A375 (cell line): ENCODE measurements around the gene OR4A16. TPM values are rescaled to one million over a fixed set of nuclear protein-coding genes. Genes with fewer than 3 reads are reported as not detected.

Source experiments
- total RNA-seq: library from RNA; depleted of rRNA; stranded (reverse); fragments of >200 nt; shearing (Covaris generic); gene quantifications from 2 replicates; pipeline ENCODE4 v1.2.3, GENCODE V29; 2014; rRNA removed

Gene OR4A16
- not detected in 2 replicates for total RNA-seq

GRCh38 chr11:55342901-55343300, at the start of gene OR4A16:
Gene OR4A16, plus strand, starts transcription at chr11:55343201. Its CDS starts 0 bp downstream, at chr11:55343201.

GRCh38 chr11:55367674-55368073, 24.7 kb downstream of the OR4A16 start, which contains the start of gene OR4A15:
Gene OR4A15, plus strand, starts transcription at chr11:55367974. Its CDS starts 0 bp downstream, at chr11:55367974.

Other genes starting within 250 kb of the OR4A16 start
- not detected in 2 replicates for gene TRIM48, start 81.0 kb upstream of the OR4A16 start, total RNA-seq
- gene OR4A15, start 24.8 kb downstream of the OR4A16 start, total RNA-seq, result not detected in 2 replicates
- gene OR4C15, start 211.3 kb downstream of the OR4A16 start, total RNA-seq, result not detected in 2 replicates
- not detected in 2 replicates for gene OR4C16, start 228.9 kb downstream of the OR4A16 start, total RNA-seq